H9 (cell line): ENCODE results near the gene PLA2G2E. TPM values are rescaled to one million over a fixed set of nuclear protein-coding genes. Genes with fewer than 3 reads are reported as not detected.

Source experiments
- DNase-seq: peaks from one replicate; pipeline ENCODE4 v3.0.0-alpha.2; 2017
- H2AFZ ChIP-seq: one replicate; pipeline ENCODE4 v1.6.1; 2013; ENCODE audit warnings: mild to moderate bottlenecking, low read length, control low read depth, moderate library complexity
- H2AK5ac ChIP-seq: 2 replicates; pipeline ENCODE4 v1.6.1; 2013; ENCODE audit warnings: low read length, control low read depth, mixed read lengths; ENCODE audit not compliant: insufficient read length
- H2BK120ac ChIP-seq: one replicate; pipeline ENCODE4 v1.6.1; 2013; ENCODE audit warnings: low read depth, mild to moderate bottlenecking, low read length, control low read depth, inconsistent platforms; ENCODE audit not compliant: poor library complexity, severe bottlenecking
- H2BK12ac ChIP-seq: 2 replicates; pipeline ENCODE4 v1.6.1; 2013; ENCODE audit warnings: low read length, control low read depth, mixed read lengths, low read depth; ENCODE audit not compliant: insufficient read length
- H2BK15ac ChIP-seq: 2 replicates; pipeline ENCODE4 v1.6.1; 2013; ENCODE audit warnings: low read depth, low read length, control low read depth
- H2BK20ac ChIP-seq: one replicate; pipeline ENCODE4 v1.6.1; 2013; ENCODE audit warnings: low read depth, mild to moderate bottlenecking, low read length, control low read depth, inconsistent platforms; ENCODE audit not compliant: poor library complexity, severe bottlenecking
- H2BK5ac ChIP-seq: 2 replicates; pipeline ENCODE4 v1.6.1; 2013; ENCODE audit warnings: low read length, control low read depth, mixed read lengths; ENCODE audit not compliant: insufficient read length
- H3K14ac ChIP-seq: 2 replicates; pipeline ENCODE4 v1.6.1; 2013; ENCODE audit warnings: low read length, control low read depth; ENCODE audit not compliant: insufficient read depth
- H3K18ac ChIP-seq: 2 replicates; pipeline ENCODE4 v1.6.1; 2013; ENCODE audit warnings: low read depth, mild to moderate bottlenecking, mixed read lengths, low read length, control low read depth; ENCODE audit not compliant: insufficient read length
- H3K23ac ChIP-seq: 2 replicates; pipeline ENCODE4 v1.6.1; 2013; ENCODE audit warnings: low read length, control low read depth, mixed read lengths, low read depth; ENCODE audit not compliant: insufficient read length
- H3K23me2 ChIP-seq: 2 replicates; pipeline ENCODE4 v1.6.1; 2013; ENCODE audit warnings: low read depth, mild to moderate bottlenecking, mixed read lengths, low read length, control low read depth; ENCODE audit not compliant: insufficient read length, poor library complexity, severe bottlenecking
- H3K27ac ChIP-seq: 2 replicates; pipeline ENCODE4 v1.5.1; 2013; ENCODE audit warnings: low read length, control low read depth, mixed read lengths, low read depth; ENCODE audit not compliant: insufficient read length
- H3K27me3 ChIP-seq: 2 replicates; pipeline ENCODE4 v1.6.1; 2013; ENCODE audit warnings: low read length, control low read depth, inconsistent platforms; ENCODE audit not compliant: insufficient read depth
- H3K4ac ChIP-seq: 2 replicates; pipeline ENCODE4 v1.6.1; 2013; ENCODE audit warnings: low read depth, mild to moderate bottlenecking, control low read depth, inconsistent platforms, low read length, moderate library complexity
- H3K4me1 ChIP-seq: 2 replicates; pipeline ENCODE4 v1.6.1; 2013; ENCODE audit warnings: low read length, control low read depth, inconsistent platforms; ENCODE audit not compliant: insufficient read depth
- H3K4me2 ChIP-seq: 2 replicates; pipeline ENCODE4 v1.6.1; 2013; ENCODE audit warnings: low read length, control low read depth, mixed read lengths; ENCODE audit not compliant: insufficient read length, insufficient read depth
- H3K56ac ChIP-seq: 2 replicates; pipeline ENCODE4 v1.6.1; 2013; ENCODE audit warnings: low read depth, mild to moderate bottlenecking, mixed read lengths, low read length, control low read depth; ENCODE audit not compliant: insufficient read length
- H3K79me1 ChIP-seq: 2 replicates; pipeline ENCODE4 v1.6.1; 2013; ENCODE audit warnings: low read depth, mild to moderate bottlenecking, moderate library complexity, low read length, control low read depth, inconsistent platforms; ENCODE audit not compliant: insufficient read depth, poor library complexity, severe bottlenecking
- H3K79me2 ChIP-seq: 2 replicates; pipeline ENCODE4 v1.6.1; 2013; ENCODE audit warnings: low read length, control low read depth, inconsistent platforms; ENCODE audit not compliant: insufficient read depth
- H3K9ac ChIP-seq: 2 replicates; pipeline ENCODE4 v1.6.1; 2013; ENCODE audit warnings: low read length, control low read depth, mixed read lengths; ENCODE audit not compliant: insufficient read length; ENCODE audit errors: extremely low read depth
- H3K9me3 ChIP-seq: one replicate; pipeline ENCODE4 v1.6.1; 2013; ENCODE audit warnings: low read depth, low read length, inconsistent platforms; ENCODE audit not compliant: control insufficient read depth
- H3T11ph ChIP-seq: one replicate; pipeline ENCODE4 v1.6.1; 2013; ENCODE audit warnings: mild to moderate bottlenecking, low read length, control low read depth, inconsistent platforms
- H4K20me1 ChIP-seq: one replicate; pipeline ENCODE4 v1.6.1; 2013; ENCODE audit not compliant: control insufficient read depth, insufficient read length, insufficient read depth
- H4K5ac ChIP-seq: 2 replicates; pipeline ENCODE4 v1.6.1; 2013; ENCODE audit warnings: low read depth, mild to moderate bottlenecking, mixed read lengths, low read length, control low read depth; ENCODE audit not compliant: insufficient read length
- H4K8ac ChIP-seq: replicated peaks from 2 replicates; pipeline ENCODE4 v1.6.1; 2013; ENCODE audit warnings: low read length, control low read depth, mixed read lengths, low read depth; ENCODE audit not compliant: insufficient read length
- H4K91ac ChIP-seq: 2 replicates; pipeline ENCODE4 v1.6.1; 2013; ENCODE audit warnings: low read depth, mild to moderate bottlenecking, moderate library complexity, mixed read lengths, low read length, control low read depth; ENCODE audit not compliant: insufficient read length
- H3K27ac Mint-ChIP-seq, 3 experiments: 2 replicates in 2 of 3; 3 replicates in 1 of 3; pipeline ENCODE4 v1.8.0; 2020 to 2021; ENCODE audit warnings: mixed read lengths in 3 of 3, mild to moderate bottlenecking in 1 of 3, moderate library complexity in 1 of 3
- H3K27me3 Mint-ChIP-seq: 2 replicates; pipeline ENCODE4 v1.8.0; 2021; ENCODE audit warnings: low read depth, mild to moderate bottlenecking, moderate library complexity, mixed read lengths
- H3K36me3 Mint-ChIP-seq, 3 experiments: 2 replicates in 2 of 3; 3 replicates in 1 of 3; pipeline ENCODE4 v1.8.0; 2020 to 2021; ENCODE audit warnings: low read depth in 3 of 3, mixed read lengths in 3 of 3; ENCODE audit not compliant: insufficient read depth in 1 of 3
- H3K4me1 Mint-ChIP-seq, 2 experiments: 2 replicates each; pipeline ENCODE4 v1.8.0; 2020; ENCODE audit warnings: mixed read lengths in 2 of 2
- H3K4me3 Mint-ChIP-seq, 2 experiments: 2 replicates in 1 of 2; 3 replicates in 1 of 2; pipeline ENCODE4 v1.8.0; 2020 to 2021; ENCODE audit warnings: mild to moderate bottlenecking in 2 of 2, mixed read lengths in 2 of 2, moderate library complexity in 1 of 2
- H3K9me3 Mint-ChIP-seq, 2 experiments: 2 replicates in 1 of 2; 3 replicates in 1 of 2; pipeline ENCODE4 v1.8.0; 2020; ENCODE audit warnings: mild to moderate bottlenecking in 2 of 2, mixed read lengths in 2 of 2, moderate library complexity in 1 of 2
- CTCF ChIP-seq: fragments of 200-600 bp; sonication (generic); conservative IDR thresholded peaks from 3 replicates; pipeline ENCODE4 v1.8.0; 2021; ENCODE audit warnings: antibody characterized with exemption, mild to moderate bottlenecking
- WGBS: extraction: QIAGEN DNeasy Blood & Tissue Kit; methylation state at CpG from one replicate; pipeline ENCODE4 v1.1.7; 2013; ENCODE audit warnings: missing lambda C conversion rate, low lambda C conversion rate, mixed read lengths; ENCODE audit not compliant: insufficient read length; ENCODE audit errors: extremely low coverage; 5-methylcytosine and 5-hydroxymethylcytosine counted together
- total RNA-seq: library from RNA; stranded (reverse); gene quantifications from 2 replicates; pipeline ENCODE4 v1.2.1, GENCODE V29; 2021

The PLA2G2E gene
- total RNA-seq, 1 experiment from 2014 or later, result not detected

- H2BK5ac ChIP-seq, result no peak overlapping the region
- no peak overlapping the region for H2BK15ac ChIP-seq
- no peaks in the 10 kb centered on the region for H3K79me1 ChIP-seq
- H3K18ac ChIP-seq, result no peak overlapping the region
- no peak overlapping the region for H3K14ac ChIP-seq
- no peak overlapping the region for H4K8ac ChIP-seq
- H3K4me2 ChIP-seq, result no peak overlapping the region
- H2BK120ac ChIP-seq, result no peak overlapping the region
- H4K20me1 ChIP-seq, result no peaks in the 10 kb centered on the region
- no peak overlapping the region for H2BK12ac ChIP-seq
- no peak overlapping the region for H2AFZ ChIP-seq
- no peak overlapping the region for H3K27ac ChIP-seq
- no peak overlapping the region for H3K23ac ChIP-seq
- H3K4ac ChIP-seq, result no peak overlapping the region
- H3K79me2 ChIP-seq, result no peaks in the 10 kb centered on the region
- TF ChIP-seq CTCF, result peak; percentile 48
- Mint-ChIP-seq H3K36me3 (peaks cover 2 to 6% (median 5%) of the 10 kb centered on the region in 3 experiments; a peak in 5 of 7 replicates), H3K4me3 (no peak overlapping the region), H3K27ac (no peak overlapping the region; a peak in 1 of 7 replicates), H3K27me3 (peaks cover 25% of the 10 kb centered on the region), H3K4me1 (peaks cover 20 to 25% of the 10 kb centered on the region in 2 experiments), H3K9me3 (peaks cover 14 to 24% of the 10 kb centered on the region in 2 experiments; a peak in 4 of 5 replicates)
- H3T11ph ChIP-seq, result no peak overlapping the region
- no peaks in the 10 kb centered on the region for H3K27me3 ChIP-seq
- DNase-seq, result peak; percentile 55
- H3K23me2 ChIP-seq, result no peaks in the 10 kb centered on the region
- H3K56ac ChIP-seq, result no peak overlapping the region
- H2AK5ac ChIP-seq, result no peak overlapping the region
- WGBS, result no CpG with 5 or more reads among the region's 4 CpGs
- no peak overlapping the region for H3K9ac ChIP-seq
- no peak overlapping the region for H4K5ac ChIP-seq
- no peak overlapping the region for H4K91ac ChIP-seq
- H3K4me1 ChIP-seq, result peaks cover 5% of the 10 kb centered on the region; the same call in 1 of the 2 replicates
- no peak overlapping the region for H2BK20ac ChIP-seq
- H3K9me3 ChIP-seq, result peaks cover 13% of the 10 kb centered on the region
Measured at GRCh38 chr1:19957779-19958178, 34.4 kb upstream of the PLA2G2E start.
